SK-N-SH (cell line): ENCODE results near the gene ZNF335. TPM values are rescaled to one million over a fixed set of nuclear protein-coding genes. Genes with fewer than 3 reads are reported as not detected.

Experiments
- CTCF ChIA-PET: fragments of 300-600, 350-600 bp; formaldehyde crosslinking; extraction: SDS; loops from one replicate; lab custom pipeline; 2021; lab: Yijun Ruan, JAX
- POLR2A ChIA-PET: fragments of 350-600 bp; sonication (Branson Sonifier 250); formaldehyde crosslinking; extraction: SDS; loops from one replicate; lab custom pipeline; 2020; ENCODE audit warnings: antibody characterized with exemption, inconsistent platforms; lab: Yijun Ruan, JAX
- DNase-seq: peaks from one replicate; pipeline ENCODE4 v3.0.0; 2012
- H2AFZ ChIP-seq: fragments of 200-600 bp; sonication (generic); 2 replicates; pipeline ENCODE4 v1.8.1; 2016; ENCODE audit warnings: antibody characterized with exemption, mild to moderate bottlenecking, low read depth
- H3F3A ChIP-seq: fragments of 200-600 bp; sonication (generic); replicated peaks from 2 replicates; pipeline ENCODE3; 2016; ENCODE audit warnings: antibody characterized with exemption, mild to moderate bottlenecking; ENCODE audit not compliant: insufficient read depth
- H3K27ac ChIP-seq, 2 experiments: fragments of 200-500 bp in 1 of 2; fragments of 200-600 bp in 1 of 2; sonication (Bioruptor generic) in 1 of 2; sonication (generic), shearing (Covaris generic) in 1 of 2; 2 replicates each; pipeline versions ENCODE4 v1.5.1 to v1.6.1; 2014 to 2016; ENCODE audit warnings: low read depth in 2 of 2, inconsistent platforms in 1 of 2, low read length in 1 of 2, mild to moderate bottlenecking in 1 of 2, mixed read lengths in 1 of 2
- H3K27me3 ChIP-seq: fragments of 200-600 bp; sonication (generic), shearing (Covaris generic); 2 replicates; pipeline ENCODE4 v1.6.1; 2016; ENCODE audit warnings: mixed run types; ENCODE audit not compliant: insufficient read depth
- H3K36me3 ChIP-seq, 2 experiments: fragments of 200-500 bp in 1 of 2; fragments of 200-600 bp in 1 of 2; sonication (Bioruptor generic) in 1 of 2; sonication (generic) in 1 of 2; replicated peaks in 1 of 2; 2 replicates each; pipeline versions ENCODE3 to v1.5.1; 2014 to 2016; ENCODE audit warnings: low read length in 1 of 2, mild to moderate bottlenecking in 1 of 2; ENCODE audit not compliant: insufficient read depth in 2 of 2, control insufficient read depth in 1 of 2
- H3K4me1 ChIP-seq, 2 experiments: fragments of 200-500 bp in 1 of 2; fragments of 200-600 bp in 1 of 2; sonication (Bioruptor generic) in 1 of 2; sonication (generic), shearing (Covaris generic) in 1 of 2; 2 replicates each; pipeline versions ENCODE4 v1.5.1 to v1.6.1; 2014 to 2016; ENCODE audit warnings: low read depth in 1 of 2, low read length in 1 of 2, mixed run types in 1 of 2; ENCODE audit not compliant: insufficient read depth in 2 of 2, control insufficient read depth in 1 of 2
- H3K4me2 ChIP-seq: fragments of 200-600 bp; sonication (generic), shearing (Covaris generic); 2 replicates; pipeline ENCODE4 v1.6.1; 2017; ENCODE audit warnings: mixed run types
- H3K4me3 ChIP-seq, 2 experiments: fragments of 200-500 bp in 1 of 2; fragments of 200-600 bp in 1 of 2; sonication (Bioruptor generic) in 1 of 2; sonication (generic), shearing (Covaris generic) in 1 of 2; 2 replicates each; pipeline versions ENCODE4 v1.5.1 to v1.8.1; 2014 to 2016; ENCODE audit warnings: low read depth in 2 of 2, inconsistent platforms in 1 of 2, low read length in 1 of 2, mild to moderate bottlenecking in 1 of 2, mixed read lengths in 1 of 2, moderate library complexity in 1 of 2
- H3K79me2 ChIP-seq: fragments of 200-600 bp; sonication (generic); 2 replicates; pipeline ENCODE4 v1.8.1; 2017; ENCODE audit warnings: mild to moderate bottlenecking; ENCODE audit not compliant: insufficient read depth
- H3K9ac ChIP-seq: fragments of 200-600 bp; sonication (generic); 2 replicates; pipeline ENCODE4 v1.6.1; 2017; ENCODE audit warnings: mixed run types
- H3K9me2 ChIP-seq: fragments of 200-600 bp; sonication (generic); 2 replicates; pipeline ENCODE4 v1.6.1; 2017; ENCODE audit warnings: mixed run types
- H3K9me3 ChIP-seq: fragments of 200-600 bp; sonication (generic); 2 replicates; pipeline ENCODE4 v1.6.1; 2017; ENCODE audit warnings: mixed run types, mild to moderate bottlenecking, moderate library complexity
- H4K20me1 ChIP-seq: fragments of 200-600 bp; sonication (generic); 2 replicates; pipeline ENCODE4 v1.6.1; 2017; ENCODE audit warnings: mild to moderate bottlenecking, mixed run types; ENCODE audit not compliant: insufficient read depth
- EP300 ChIP-seq, 2 experiments: IDR thresholded peaks; 2 replicates each; pipeline versions ENCODE4 v1.4.0 to v1.6.1; 2012; ENCODE audit warnings: borderline replicate concordance in 1 of 2, low read depth in 1 of 2, low read length in 1 of 2
- FOSL2 ChIP-seq: IDR thresholded peaks from 2 replicates; pipeline ENCODE4 v1.4.0; 2012; ENCODE audit warnings: low read depth, mild to moderate bottlenecking, moderate library complexity, borderline replicate concordance
- FOXJ3 ChIP-seq: sonication (generic); formaldehyde crosslinking; IDR thresholded peaks from 2 replicates; pipeline ENCODE4 v1.5.1; 2020; ENCODE audit warnings: mild to moderate bottlenecking, missing genetic modification reagents
- POLR2AphosphoS5 ChIP-seq: IDR thresholded peaks from 2 replicates; pipeline ENCODE4 v1.6.1; 2012; ENCODE audit warnings: low read depth, low read length
- RAD21 ChIP-seq: IDR thresholded peaks from 2 replicates; pipeline ENCODE4 v1.6.1; 2012; ENCODE audit warnings: mild to moderate bottlenecking, low read length
- WGBS: methylation state at CpG from one replicate; pipeline ENCODE4 v1.1.6; 2017; ENCODE audit warnings: low lambda C conversion rate; 5-methylcytosine and 5-hydroxymethylcytosine counted together
- polyA plus RNA-seq, 3 experiments: library from polyadenylated mRNA; depleted of rRNA; stranded (reverse); fragments of >200 nt; gene quantifications; 2 replicates each; pipeline ENCODE4 v1.2.3, GENCODE V29; 2012
- TF ChIP-seq, protein P1 (sequence below): fragments of 200-600 bp; sonication (generic); IDR thresholded peaks from 2 replicates; pipeline ENCODE4 v1.6.1; 2017; ENCODE audit warnings: antibody characterized with exemption, mild to moderate bottlenecking, moderate library complexity
- TF ChIP-seq, protein P2 (sequence below): IDR thresholded peaks from 2 replicates; pipeline ENCODE4; 2012
- TF ChIP-seq, protein P3 (sequence below): IDR thresholded peaks from 2 replicates; pipeline ENCODE4 v1.4.0; 2012; ENCODE audit warnings: low read depth, borderline replicate concordance

Gene ZNF335
- polyA plus RNA-seq, 1 of the 3 experiments (the other 2 are of a cell fraction) = 11.7 TPM

- Histone ChIP-seq H3K36me3 (peaks cover 23 to 83% of the 10 kb centered on the region in 2 experiments), H3F3A (no peaks in the 10 kb centered on the region), H3K79me2 (no peaks in the 10 kb centered on the region), H3K4me2 (no peak overlapping the region), H3K9ac (no peak overlapping the region), H3K9me2 (no peaks in the 10 kb centered on the region), H3K27me3 (no peaks in the 10 kb centered on the region), H4K20me1 (no peaks in the 10 kb centered on the region), H3K4me3 (no peak overlapping the region), H3K9me3 (no peaks in the 10 kb centered on the region), H2AFZ (no peak overlapping the region), H3K4me1 (peaks cover 0 to 5% of the 10 kb centered on the region in 2 experiments; a peak in 1 of 4 replicates), H3K27ac (peak overlapping the region in 1 of 2 experiments; percentile 34; a peak in 1 of 4 replicates)
- 86% methylated on average over 9 of the region's 13 CpGs for WGBS
- no peak for TF ChIP-seq FOXJ3 (CRISPR knock-in tag)
- TF ChIP-seq RAD21 = no peak
- peak; percentile 15 for TF ChIP-seq POLR2AphosphoS5
- CTCF ChIA-PET = interaction anchor here (0.7 to 4.4 kb wide), 8 partner anchors 9 to 151 kb away, joined by 3 to 27 read pairs (median 8); partner anchors contain the start of genes CTSA and NEURL2
- POLR2A ChIA-PET = interaction anchor here (1.4 to 4.6 kb wide), 5 partner anchors 9 to 116 kb away, joined by 3 to 41 read pairs (median 5); partner anchors contain the start of genes PCIF1 and SNX21
- no peak for DNase-seq
These were observed 22.3 kb downstream of the ZNF335 start for GRCh38 chr20:45949542-45950329.

- H3K27me3 ChIP-seq = no peaks in the 10 kb centered on the region
- no peak overlapping the region for H3K4me3 ChIP-seq
- no peaks in the 10 kb centered on the region for H3K9me3 ChIP-seq
- TF ChIP-seq, protein P1, sequence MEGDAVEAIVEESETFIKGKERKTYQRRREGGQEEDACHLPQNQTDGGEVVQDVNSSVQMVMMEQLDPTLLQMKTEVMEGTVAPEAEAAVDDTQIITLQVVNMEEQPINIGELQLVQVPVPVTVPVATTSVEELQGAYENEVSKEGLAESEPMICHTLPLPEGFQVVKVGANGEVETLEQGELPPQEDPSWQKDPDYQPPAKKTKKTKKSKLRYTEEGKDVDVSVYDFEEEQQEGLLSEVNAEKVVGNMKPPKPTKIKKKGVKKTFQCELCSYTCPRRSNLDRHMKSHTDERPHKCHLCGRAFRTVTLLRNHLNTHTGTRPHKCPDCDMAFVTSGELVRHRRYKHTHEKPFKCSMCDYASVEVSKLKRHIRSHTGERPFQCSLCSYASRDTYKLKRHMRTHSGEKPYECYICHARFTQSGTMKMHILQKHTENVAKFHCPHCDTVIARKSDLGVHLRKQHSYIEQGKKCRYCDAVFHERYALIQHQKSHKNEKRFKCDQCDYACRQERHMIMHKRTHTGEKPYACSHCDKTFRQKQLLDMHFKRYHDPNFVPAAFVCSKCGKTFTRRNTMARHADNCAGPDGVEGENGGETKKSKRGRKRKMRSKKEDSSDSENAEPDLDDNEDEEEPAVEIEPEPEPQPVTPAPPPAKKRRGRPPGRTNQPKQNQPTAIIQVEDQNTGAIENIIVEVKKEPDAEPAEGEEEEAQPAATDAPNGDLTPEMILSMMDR = no peak
- TF ChIP-seq, protein P2, sequence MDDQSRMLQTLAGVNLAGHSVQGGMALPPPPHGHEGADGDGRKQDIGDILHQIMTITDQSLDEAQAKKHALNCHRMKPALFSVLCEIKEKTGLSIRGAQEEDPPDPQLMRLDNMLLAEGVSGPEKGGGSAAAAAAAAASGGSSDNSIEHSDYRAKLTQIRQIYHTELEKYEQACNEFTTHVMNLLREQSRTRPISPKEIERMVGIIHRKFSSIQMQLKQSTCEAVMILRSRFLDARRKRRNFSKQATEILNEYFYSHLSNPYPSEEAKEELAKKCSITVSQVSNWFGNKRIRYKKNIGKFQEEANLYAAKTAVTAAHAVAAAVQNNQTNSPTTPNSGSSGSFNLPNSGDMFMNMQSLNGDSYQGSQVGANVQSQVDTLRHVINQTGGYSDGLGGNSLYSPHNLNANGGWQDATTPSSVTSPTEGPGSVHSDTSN = no peak
- no peak for TF ChIP-seq EP300 (IDR thresholded peaks at IDR 0.05; ENCODE audit: borderline replicate concordance in 1 of 2, low read depth in 1 of 2, low read length in 1 of 2)
- TF ChIP-seq, protein P3, sequence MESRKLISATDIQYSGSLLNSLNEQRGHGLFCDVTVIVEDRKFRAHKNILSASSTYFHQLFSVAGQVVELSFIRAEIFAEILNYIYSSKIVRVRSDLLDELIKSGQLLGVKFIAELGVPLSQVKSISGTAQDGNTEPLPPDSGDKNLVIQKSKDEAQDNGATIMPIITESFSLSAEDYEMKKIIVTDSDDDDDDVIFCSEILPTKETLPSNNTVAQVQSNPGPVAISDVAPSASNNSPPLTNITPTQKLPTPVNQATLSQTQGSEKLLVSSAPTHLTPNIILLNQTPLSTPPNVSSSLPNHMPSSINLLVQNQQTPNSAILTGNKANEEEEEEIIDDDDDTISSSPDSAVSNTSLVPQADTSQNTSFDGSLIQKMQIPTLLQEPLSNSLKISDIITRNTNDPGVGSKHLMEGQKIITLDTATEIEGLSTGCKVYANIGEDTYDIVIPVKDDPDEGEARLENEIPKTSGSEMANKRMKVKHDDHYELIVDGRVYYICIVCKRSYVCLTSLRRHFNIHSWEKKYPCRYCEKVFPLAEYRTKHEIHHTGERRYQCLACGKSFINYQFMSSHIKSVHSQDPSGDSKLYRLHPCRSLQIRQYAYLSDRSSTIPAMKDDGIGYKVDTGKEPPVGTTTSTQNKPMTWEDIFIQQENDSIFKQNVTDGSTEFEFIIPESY = no peak
- TF ChIP-seq FOSL2 = no peak
- POLR2A ChIA-PET = interaction anchor here (1.1 to 4.6 kb wide), 6 partner anchors 9 to 115 kb away, joined by 3 to 41 read pairs (median 4); partner anchors contain the start of genes PCIF1 and SNX21
- H3K4me1 ChIP-seq = peaks cover 0 to 5% of the 10 kb centered on the region in 2 experiments; a peak in 1 of 4 replicates
- CTCF ChIA-PET = interaction anchor here (0.7 to 4.4 kb wide), 9 partner anchors 10 to 150 kb away, joined by 3 to 27 read pairs (median 8); partner anchors contain the start of genes CTSA and NEURL2
- no peaks in the 10 kb centered on the region for H3K79me2 ChIP-seq
- DNase-seq = no peak
- H2AFZ ChIP-seq = no peak overlapping the region
- no peaks in the 10 kb centered on the region for H3K9me2 ChIP-seq
- WGBS = 90% methylated on average over 6 of the region's 10 CpGs
- peak overlapping the region in 1 of 2 experiments; percentile 34; a peak in 1 of 4 replicates for H3K27ac ChIP-seq
- no peak overlapping the region for H3K4me2 ChIP-seq
- no peak overlapping the region for H3K9ac ChIP-seq
- no peaks in the 10 kb centered on the region for H4K20me1 ChIP-seq
- no peaks in the 10 kb centered on the region for H3F3A ChIP-seq
- peaks cover 29 to 90% of the 10 kb centered on the region in 2 experiments for H3K36me3 ChIP-seq
These were observed 23.1 kb downstream of the ZNF335 start for GRCh38 chr20:45948742-45949541.
